BLaER1 treated with 17β-estradiol and CSF1 and Interleukin-3, amounts not matched to agents 10 nM and 100 nM (cell line): ENCODE data around the gene SLC39A7.
A peak's percentile ranks its signal among the peaks of the same experiment; 100 is the strongest.

ENCODE experiments used
- H3K27ac ChIP-seq, 11 experiments: shearing (Covaris generic); formaldehyde crosslinking; 2 replicates each; pipeline ENCODE4 v1.8.1; 2022
- H3K27me3 ChIP-seq, 11 experiments: shearing (Covaris generic); formaldehyde crosslinking; 2 replicates each; pipeline ENCODE4 v1.8.1; 2022
- H3K36me3 ChIP-seq, 11 experiments: shearing (Covaris generic); formaldehyde crosslinking; 2 replicates each; pipeline ENCODE4 v1.8.1; 2022
- H3K4me1 ChIP-seq, 10 experiments: shearing (Covaris generic); formaldehyde crosslinking; 2 replicates each; pipeline ENCODE4 v1.8.1; 2022
- H3K4me2 ChIP-seq, 11 experiments: shearing (Covaris generic); formaldehyde crosslinking; 2 replicates each; pipeline ENCODE4 v1.8.1; 2022
- H3K4me3 ChIP-seq, 10 experiments: shearing (Covaris generic); formaldehyde crosslinking; 2 replicates each; pipeline ENCODE4 v1.8.1; 2022
- H3K9ac ChIP-seq, 11 experiments: shearing (Covaris generic); formaldehyde crosslinking; 2 replicates each; pipeline ENCODE4 v1.8.1; 2022
- H3K9me3 ChIP-seq, 11 experiments: shearing (Covaris generic); formaldehyde crosslinking; replicated peaks in 1 of 11; 2 replicates each; pipeline ENCODE4 v1.8.1; 2022
- H4K20me1 ChIP-seq, 11 experiments: shearing (Covaris generic); formaldehyde crosslinking; 2 replicates each; pipeline ENCODE4 v1.8.1; 2022
- Cebpa-rat ChIP-seq, 11 experiments: shearing (Covaris generic); IDR thresholded peaks; 2 replicates each; pipeline ENCODE4 v1.8.1; 2022

SLC39A7 gene, protein sequence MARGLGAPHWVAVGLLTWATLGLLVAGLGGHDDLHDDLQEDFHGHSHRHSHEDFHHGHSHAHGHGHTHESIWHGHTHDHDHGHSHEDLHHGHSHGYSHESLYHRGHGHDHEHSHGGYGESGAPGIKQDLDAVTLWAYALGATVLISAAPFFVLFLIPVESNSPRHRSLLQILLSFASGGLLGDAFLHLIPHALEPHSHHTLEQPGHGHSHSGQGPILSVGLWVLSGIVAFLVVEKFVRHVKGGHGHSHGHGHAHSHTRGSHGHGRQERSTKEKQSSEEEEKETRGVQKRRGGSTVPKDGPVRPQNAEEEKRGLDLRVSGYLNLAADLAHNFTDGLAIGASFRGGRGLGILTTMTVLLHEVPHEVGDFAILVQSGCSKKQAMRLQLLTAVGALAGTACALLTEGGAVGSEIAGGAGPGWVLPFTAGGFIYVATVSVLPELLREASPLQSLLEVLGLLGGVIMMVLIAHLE

DNA sequence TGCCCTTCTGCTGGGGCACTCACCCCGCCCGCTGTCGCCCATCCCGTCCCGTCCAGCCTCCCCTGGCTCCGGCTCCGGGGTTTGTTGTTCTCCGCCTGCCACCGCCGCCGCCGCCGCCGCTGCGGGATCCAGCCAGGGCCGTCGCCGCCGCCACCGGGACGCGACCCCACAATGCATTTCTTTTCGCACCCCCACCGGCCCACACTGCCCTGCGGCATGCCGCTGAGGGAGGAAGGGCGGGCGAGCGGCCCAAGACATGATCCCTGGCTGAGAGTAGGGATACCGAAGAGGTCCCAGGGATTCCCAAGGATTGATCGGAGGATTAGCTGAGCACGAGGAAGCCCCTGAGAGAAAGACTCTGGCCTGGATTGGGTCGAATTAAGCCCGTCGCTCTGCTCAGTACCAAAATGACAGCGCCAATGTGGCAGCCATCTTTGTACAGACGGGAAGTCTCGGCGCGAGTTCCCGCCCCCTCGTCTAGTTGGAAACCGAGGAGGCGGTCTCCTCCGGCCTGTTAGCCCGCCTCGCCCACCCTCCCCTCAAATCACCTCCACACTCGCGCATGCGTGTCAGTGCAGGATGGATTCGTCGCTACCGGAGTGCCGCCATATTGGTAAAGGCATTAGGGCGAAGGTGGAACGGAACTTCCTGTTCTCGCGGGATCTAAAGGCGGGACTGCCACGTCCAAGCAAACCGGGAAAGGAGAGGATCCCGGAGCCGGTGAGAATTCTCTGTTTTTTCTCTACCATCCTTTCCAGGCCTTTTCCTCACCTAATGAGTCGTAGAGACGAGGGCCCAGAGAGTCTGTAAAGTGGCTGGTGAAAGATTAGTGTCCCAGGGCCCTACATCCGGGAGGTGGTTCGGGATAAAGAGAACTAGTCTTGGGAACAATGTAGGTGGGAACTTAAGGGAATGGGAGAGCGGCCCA is at the start of gene SLC39A7, which contains the start of gene RXRB:
TSS of gene SLC39A7 (plus strand) at position 649 of the 928 bp plus-strand sequence. CDS start 379 bp downstream, outside the sequence.
TSS of gene RXRB (minus strand) at position 447 of the 928 bp plus-strand sequence. CDS start at position 258, 189 bp downstream.
- Histone ChIP-seq H3K4me3 (peak within 1 kb of the TSS; percentile 65 to 98 (median 90)), H3K27ac (peak within 1 kb of the TSS; percentile 95 to 100 (median 97)), H3K4me1 (peaks cover 43 to 70% (median 63%) of the 10 kb centered on the region in 10 experiments), H3K9me3 (no peaks in the 10 kb centered on the region), H3K27me3 (peaks cover 0 to 9% (median 0%) of the 10 kb centered on the region in 11 experiments; a peak in 8 of 22 replicates), H4K20me1 (peaks cover 14 to 52% (median 23%) of the 10 kb centered on the region in 11 experiments; a peak in 17 of 22 replicates), H3K36me3 (peaks cover 39 to 52% (median 44%) of the 10 kb centered on the region in 11 experiments), H3K4me2 (peak within 1 kb of the TSS; percentile 97 to 100 (median 99)), H3K9ac (peak within 1 kb of the TSS; percentile 93 to 100 (median 98))
- TF ChIP-seq Cebpa-rat (IDR thresholded peaks at IDR 0.05) = no peak

DNA sequence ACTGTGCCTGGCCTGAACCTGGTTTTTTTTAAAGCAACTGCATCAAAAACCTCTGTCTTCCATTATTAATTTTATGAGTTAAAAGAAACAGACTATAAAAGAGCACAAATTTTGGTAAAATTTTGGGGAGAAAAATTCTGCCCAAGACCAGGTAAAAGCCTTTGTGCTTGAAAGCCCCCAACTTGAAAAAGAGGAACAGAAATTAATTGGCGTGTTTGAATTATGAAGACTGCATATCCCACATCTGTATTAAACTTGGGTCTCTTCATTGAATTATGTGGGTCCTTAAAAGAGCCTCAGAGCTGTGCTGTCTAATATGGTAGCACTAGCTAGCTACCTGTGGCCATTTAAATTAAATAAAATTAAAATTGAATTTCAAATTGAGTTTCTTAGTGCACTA is 49.6 kb upstream of the SLC39A7 start:
- Histone ChIP-seq H3K4me3 (no peak overlapping the region), H3K4me1 (no peaks in the 10 kb centered on the region), H3K4me2 (no peak overlapping the region), H4K20me1 (no peaks in the 10 kb centered on the region), H3K9me3 (peaks cover 27 to 34% (median 29%) of the 10 kb centered on the region in 11 experiments), H3K9ac (no peak overlapping the region), H3K27me3 (no peaks in the 10 kb centered on the region), H3K27ac (no peak overlapping the region), H3K36me3 (no peaks in the 10 kb centered on the region; a peak in 1 of 22 replicates)
- no peak for TF ChIP-seq Cebpa-rat (IDR thresholded peaks at IDR 0.05)

DNA sequence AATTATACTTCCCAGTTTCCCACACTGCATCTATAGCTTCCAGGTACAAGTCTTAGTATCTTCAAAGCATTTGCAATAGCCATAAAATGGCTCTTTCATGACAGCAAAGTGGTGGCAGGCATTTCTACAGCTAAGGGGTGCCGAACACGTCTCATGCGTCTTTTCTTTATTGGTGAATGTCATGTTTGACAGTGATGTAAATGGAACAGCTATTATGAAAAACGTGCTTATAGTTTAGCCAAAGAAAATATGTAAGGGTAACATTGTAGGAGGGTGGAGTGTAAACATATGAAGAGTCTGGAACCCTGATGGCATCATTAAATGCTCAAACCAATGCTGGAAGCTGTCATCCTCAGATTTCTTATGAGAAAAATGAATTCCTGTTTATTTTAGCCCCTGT is 46.3 kb upstream of the SLC39A7 start:
- Histone ChIP-seq H3K27ac (no peak overlapping the region), H3K4me1 (no peaks in the 10 kb centered on the region), H3K36me3 (no peaks in the 10 kb centered on the region; a peak in 1 of 22 replicates), H3K9me3 (peaks cover 27 to 34% (median 29%) of the 10 kb centered on the region in 11 experiments), H3K4me3 (no peak overlapping the region), H3K4me2 (no peak overlapping the region), H3K27me3 (no peaks in the 10 kb centered on the region), H3K9ac (no peak overlapping the region), H4K20me1 (no peaks in the 10 kb centered on the region)
- TF ChIP-seq Cebpa-rat (IDR thresholded peaks at IDR 0.05) = no peak

DNA sequence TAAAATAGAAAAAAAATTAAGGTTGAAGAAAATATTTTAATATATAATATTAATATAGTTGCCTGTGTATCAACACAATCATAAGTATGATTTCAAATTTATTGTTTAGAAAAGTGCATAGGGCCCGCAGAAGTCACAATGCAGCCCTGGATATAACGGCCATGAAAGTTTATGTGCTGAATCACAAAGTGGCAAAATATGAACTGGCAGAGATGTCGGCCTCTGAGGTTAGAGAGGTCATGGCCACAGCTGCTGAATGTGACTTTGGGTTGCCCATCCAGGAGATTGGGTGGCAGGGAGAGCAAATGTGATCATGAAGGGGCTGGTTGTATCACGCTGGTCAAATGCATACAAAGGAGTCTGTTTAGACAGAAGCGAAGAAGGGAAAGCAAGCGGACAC is 44.1 kb upstream of the SLC39A7 start:
- H3K27me3 ChIP-seq = no peaks in the 10 kb centered on the region
- no peak overlapping the region for H3K9ac ChIP-seq
- TF ChIP-seq Cebpa-rat (IDR thresholded peaks at IDR 0.05) = no peak
- no peak overlapping the region for H3K4me2 ChIP-seq
- H4K20me1 ChIP-seq = no peaks in the 10 kb centered on the region
- peaks cover 18 to 23% (median 19%) of the 10 kb centered on the region in 11 experiments for H3K9me3 ChIP-seq
- no peak overlapping the region for H3K4me3 ChIP-seq
- no peak overlapping the region for H3K27ac ChIP-seq
- H3K36me3 ChIP-seq = no peaks in the 10 kb centered on the region; a peak in 1 of 22 replicates
- H3K4me1 ChIP-seq = peaks cover 6 to 17% (median 12%) of the 10 kb centered on the region in 10 experiments

DNA sequence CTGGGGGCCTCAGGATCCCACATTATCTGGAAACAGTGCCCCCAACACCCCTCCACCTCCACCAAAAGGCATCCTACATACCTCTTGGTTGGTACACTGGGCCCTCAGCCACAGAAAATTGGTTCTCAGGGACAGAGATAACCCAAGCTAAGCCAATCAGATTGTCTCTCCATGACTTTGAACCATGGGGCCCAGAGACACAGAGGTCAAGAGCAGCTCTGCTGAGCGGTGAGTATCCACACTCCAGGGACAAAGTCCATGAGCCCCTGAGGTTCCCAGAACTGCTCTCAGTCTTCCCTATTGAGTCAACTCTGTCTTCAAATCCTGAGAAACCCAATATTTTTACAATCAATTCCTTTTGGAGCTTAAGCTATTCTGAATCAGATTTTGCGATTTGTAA is 43.7 kb upstream of the SLC39A7 start:
- H3K4me2 ChIP-seq = no peak overlapping the region
- H3K36me3 ChIP-seq = no peaks in the 10 kb centered on the region
- H3K4me3 ChIP-seq = no peak overlapping the region
- peaks cover 10 to 21% (median 16%) of the 10 kb centered on the region in 10 experiments for H3K4me1 ChIP-seq
- peaks cover 14 to 19% (median 15%) of the 10 kb centered on the region in 11 experiments for H3K9me3 ChIP-seq
- no peak overlapping the region for H3K27ac ChIP-seq
- H3K27me3 ChIP-seq = no peaks in the 10 kb centered on the region
- TF ChIP-seq Cebpa-rat (IDR thresholded peaks at IDR 0.05) = no peak
- no peak overlapping the region for H3K9ac ChIP-seq
- no peaks in the 10 kb centered on the region for H4K20me1 ChIP-seq

DNA sequence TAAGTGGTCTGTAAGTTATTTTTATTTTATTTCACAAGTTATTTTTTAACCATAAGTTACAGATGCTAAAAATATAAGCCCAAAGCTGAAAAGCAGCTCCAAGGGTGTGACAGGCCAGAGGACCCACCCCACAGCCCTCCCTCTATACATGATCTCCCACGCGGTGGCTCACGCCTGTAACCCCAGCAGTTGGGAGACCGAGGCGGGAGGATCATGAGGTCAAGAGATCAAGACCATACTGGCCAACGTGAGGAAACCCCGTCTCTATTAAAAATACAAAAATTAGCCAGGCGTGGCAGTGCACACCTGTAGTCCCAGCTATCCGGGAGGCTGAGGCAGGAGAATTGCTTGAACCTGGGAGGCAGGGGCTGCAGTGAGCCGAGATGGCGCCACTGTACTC is 40.6 kb upstream of the SLC39A7 start:
- Histone ChIP-seq H3K9me3 (no peaks in the 10 kb centered on the region), H3K27ac (no peak overlapping the region), H3K27me3 (no peaks in the 10 kb centered on the region), H3K4me3 (no peak overlapping the region), H3K4me2 (peak overlapping the region in 3 of 11 experiments; percentile 84 to 91 (median 84); a peak in 4 of 22 replicates), H3K36me3 (no peaks in the 10 kb centered on the region), H3K9ac (no peak overlapping the region), H4K20me1 (no peaks in the 10 kb centered on the region), H3K4me1 (peaks cover 20 to 36% (median 25%) of the 10 kb centered on the region in 10 experiments)
- no peak for TF ChIP-seq Cebpa-rat (IDR thresholded peaks at IDR 0.05)

DNA sequence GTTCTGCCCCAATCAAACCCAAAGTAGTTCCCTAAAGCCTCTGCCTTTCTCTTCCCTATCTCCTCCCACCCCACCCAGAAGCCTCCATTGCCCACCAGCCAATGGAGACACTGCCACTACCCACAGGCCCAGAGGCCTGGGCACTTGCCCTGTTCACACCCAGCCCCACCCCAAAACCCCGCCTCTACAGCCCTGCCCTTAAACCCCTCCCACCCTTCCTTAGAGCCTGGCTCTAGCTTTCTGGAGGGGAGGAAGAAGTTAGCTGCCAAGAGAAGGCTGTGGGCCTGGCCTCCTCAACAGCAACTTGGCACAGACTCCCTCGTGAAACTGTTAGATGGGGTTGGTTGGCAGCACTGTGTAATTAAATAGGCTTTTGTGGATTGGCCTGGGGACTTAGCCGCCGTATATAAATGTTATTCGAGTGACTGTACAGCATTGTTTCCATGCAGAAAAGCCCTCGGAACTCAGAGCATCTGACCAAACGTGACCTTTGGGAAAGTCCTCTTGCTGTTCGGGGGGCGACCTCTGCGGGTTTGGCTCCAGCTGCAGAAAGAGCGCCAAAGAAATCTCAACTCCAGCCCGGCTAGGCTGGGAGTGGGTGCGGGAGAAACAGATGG is 39.8 kb upstream of the SLC39A7 start:
- H3K36me3 ChIP-seq = no peaks in the 10 kb centered on the region
- peak overlapping the region in 6 of 10 experiments; percentile 44 to 66 (median 52); a peak in 3 of 20 replicates for H3K4me3 ChIP-seq
- H3K9me3 ChIP-seq = no peaks in the 10 kb centered on the region
- no peaks in the 10 kb centered on the region for H3K27me3 ChIP-seq
- TF ChIP-seq Cebpa-rat (IDR thresholded peaks at IDR 0.05) = no peak
- H3K9ac ChIP-seq = peak overlapping the region in 9 of 11 experiments; percentile 63 to 81 (median 77); a peak in 15 of 22 replicates
- H4K20me1 ChIP-seq = no peaks in the 10 kb centered on the region
- H3K4me1 ChIP-seq = peaks cover 20 to 36% (median 25%) of the 10 kb centered on the region in 10 experiments
- peak overlapping the region in 4 of 11 experiments; percentile 49 to 70 (median 64); a peak in 4 of 22 replicates for H3K27ac ChIP-seq
- H3K4me2 ChIP-seq = peak overlapping the region; percentile 68 to 91 (median 84)
